WTC11 (cell line): ENCODE measurements around the gene ADGRG7. TPM values are rescaled to one million over a fixed set of nuclear protein-coding genes. Genes with fewer than 3 reads are reported as not detected.

Experiments
- ATAC-seq: fragments of 200-7000 bp; cut with Tn5 transposase; 2 replicates; pipeline ENCODE4 v1.10.0; 2021; ENCODE audit warnings: mild to moderate bottlenecking, moderate library complexity
- CTCF ChIA-PET: fragments of 300-600 bp; sonication (Branson Sonifier 250); formaldehyde crosslinking; loops from one replicate; lab custom pipeline; 2021; ENCODE audit warnings: antibody characterized with exemption; lab: Charles Lee
- POLR2A ChIA-PET: fragments of 350-600 bp; sonication (Branson Sonifier 250); formaldehyde crosslinking; loops from one replicate; lab custom pipeline; 2021; ENCODE audit warnings: antibody characterized with exemption; lab: Charles Lee
- DNase-seq: peaks from one replicate; pipeline ENCODE4 v3.0.0; 2021; ENCODE audit warnings: low spot score
- H3K27ac Mint-ChIP-seq: 2 replicates; pipeline ENCODE4 v1.8.0; 2021; ENCODE audit warnings: mixed read lengths
- H3K27me3 Mint-ChIP-seq: 2 replicates; pipeline ENCODE4 v1.8.0; 2021; ENCODE audit warnings: low read depth, mild to moderate bottlenecking, moderate library complexity, mixed read lengths
- H3K36me3 Mint-ChIP-seq: 2 replicates; pipeline ENCODE4 v1.8.0; 2021; ENCODE audit warnings: mixed read lengths
- H3K4me1 Mint-ChIP-seq: 2 replicates; pipeline ENCODE4 v1.8.0; 2022; ENCODE audit warnings: mixed read lengths
- H3K4me3 Mint-ChIP-seq: 2 replicates; pipeline ENCODE4 v1.8.0; 2021; ENCODE audit warnings: mild to moderate bottlenecking, moderate library complexity, mixed read lengths
- H3K9me3 Mint-ChIP-seq: 2 replicates; pipeline ENCODE4 v1.8.0; 2021; ENCODE audit warnings: mixed read lengths
- AFF4 ChIP-seq: sonication (generic); formaldehyde crosslinking; IDR thresholded peaks from 2 replicates; pipeline ENCODE4 v1.8.1; 2023; ENCODE audit warnings: mild to moderate bottlenecking, missing genetic modification reagents, borderline replicate concordance
- E2F1 ChIP-seq: sonication (generic); formaldehyde crosslinking; IDR thresholded peaks from 2 replicates; pipeline ENCODE4 v1.8.0; 2022; ENCODE audit warnings: mild to moderate bottlenecking, missing genetic modification reagents
- FOXP4 ChIP-seq: sonication (generic); formaldehyde crosslinking; IDR thresholded peaks from 2 replicates; pipeline ENCODE4 v1.8.0; 2022; ENCODE audit warnings: mild to moderate bottlenecking, missing genetic modification reagents
- NFYB ChIP-seq: sonication (generic); formaldehyde crosslinking; conservative IDR thresholded peaks from 2 replicates; pipeline ENCODE4 v1.8.0; 2022; ENCODE audit warnings: low read depth, missing genetic modification reagents
- PRRX2 ChIP-seq: fragments of 250-450 bp; sonication (Bioruptor Pico); IDR thresholded peaks from 2 replicates; pipeline ENCODE4 v1.8.0; 2021; ENCODE audit warnings: mild to moderate bottlenecking
- RELA ChIP-seq: sonication (generic); formaldehyde crosslinking; IDR thresholded peaks from 2 replicates; pipeline ENCODE4 v1.8.1; 2022; ENCODE audit warnings: missing genetic modification reagents, mild to moderate bottlenecking, borderline replicate concordance
- STAT6 ChIP-seq: sonication (generic); formaldehyde crosslinking; conservative IDR thresholded peaks from 2 replicates; pipeline ENCODE4 v1.8.1; 2023; ENCODE audit warnings: mild to moderate bottlenecking, low read depth, missing genetic modification reagents, moderate library complexity
- TEAD1 ChIP-seq: sonication (generic); formaldehyde crosslinking; IDR thresholded peaks from 2 replicates; pipeline ENCODE4 v1.8.0; 2022; ENCODE audit warnings: mild to moderate bottlenecking, missing genetic modification reagents
- USF2 ChIP-seq: sonication (generic); formaldehyde crosslinking; IDR thresholded peaks from 2 replicates; pipeline ENCODE4 v1.8.1; 2023; ENCODE audit warnings: mild to moderate bottlenecking, missing genetic modification reagents, moderate library complexity
- ZNF138 ChIP-seq: sonication (generic); formaldehyde crosslinking; conservative IDR thresholded peaks from 2 replicates; pipeline ENCODE4 v1.8.1; 2022; ENCODE audit warnings: mild to moderate bottlenecking, moderate library complexity, missing genetic modification reagents
- ZNF219 ChIP-seq: sonication (generic); formaldehyde crosslinking; IDR thresholded peaks from 2 replicates; pipeline ENCODE4 v1.8.0; 2023; ENCODE audit warnings: missing genetic modification reagents, mild to moderate bottlenecking, borderline replicate concordance
- ZNF396 ChIP-seq: fragments of 250-450 bp; sonication (Bioruptor Pico); IDR thresholded peaks from 2 replicates; pipeline ENCODE4 v1.8.0; 2021; ENCODE audit warnings: mild to moderate bottlenecking, moderate library complexity, borderline replicate concordance
- ZNF416 ChIP-seq: fragments of 250-450 bp; sonication (Bioruptor Pico); IDR thresholded peaks from 2 replicates; pipeline ENCODE4 v1.9.0; 2021; ENCODE audit warnings: mild to moderate bottlenecking, inconsistent platforms
- ZNF532 ChIP-seq: fragments of 250-450 bp; sonication (Bioruptor Pico); IDR thresholded peaks from 2 replicates; pipeline ENCODE4 v1.9.0; 2021; ENCODE audit warnings: mild to moderate bottlenecking, borderline replicate concordance
- total RNA-seq: library from RNA; stranded (reverse); gene quantifications from 3 replicates; pipeline ENCODE4 v1.2.3, GENCODE V29; 2021

ADGRG7 gene
- total RNA-seq, 1 experiment from 2014 or later, result not detected

- ChIA-PET POLR2A (no interaction called here), CTCF (no interaction called here)
- Mint-ChIP-seq H3K36me3 (no peaks in the 10 kb centered on the region), H3K4me1 (no peaks in the 10 kb centered on the region), H3K27ac (no peak overlapping the region), H3K9me3 (peaks cover 3% of the 10 kb centered on the region; the same call in 1 of the 2 replicates), H3K4me3 (no peak overlapping the region), H3K27me3 (peaks cover 10% of the 10 kb centered on the region)
- no peak for TF ChIP-seq ZNF219 (CRISPR knock-in tag)
- TF ChIP-seq PRRX2, result no peak
- no peak for TF ChIP-seq STAT6 (CRISPR knock-in tag)
- TF ChIP-seq USF2 (CRISPR knock-in tag), result no peak
- TF ChIP-seq FOXP4 (CRISPR knock-in tag), result no peak
- TF ChIP-seq ZNF396 (CRISPR knock-in tag), result no peak
- no peak for TF ChIP-seq RELA (CRISPR knock-in tag)
- TF ChIP-seq AFF4 (CRISPR knock-in tag), result no peak
- TF ChIP-seq E2F1 (CRISPR knock-in tag), result no peak
- TF ChIP-seq ZNF416 (CRISPR knock-in tag), result no peak
- no peak for TF ChIP-seq ZNF138
- TF ChIP-seq NFYB (CRISPR knock-in tag), result no peak
- DNase-seq, result no peak
- ATAC-seq, result no peak
These were observed 86.3 kb downstream of the ADGRG7 start for GRCh38 chr3:100695696-100696095.

GRCh38 chr3:100696161-100696560 lies 86.8 kb downstream of the ADGRG7 start:
- DNase-seq, result no peak
- Mint-ChIP-seq H3K9me3 (peaks cover 3% of the 10 kb centered on the region; the same call in 1 of the 2 replicates), H3K27me3 (peaks cover 10% of the 10 kb centered on the region), H3K4me1 (no peaks in the 10 kb centered on the region), H3K4me3 (no peak overlapping the region), H3K27ac (no peak overlapping the region), H3K36me3 (no peaks in the 10 kb centered on the region)
- TF ChIP-seq ZNF532 (CRISPR knock-in tag) (no peak), TEAD1 (CRISPR knock-in tag) (no peak)
- ChIA-PET POLR2A (no interaction called here), CTCF (no interaction called here)
- ATAC-seq, result no peak
